HG03521 (cell line): Measurements from ENCODE around the gene MPZL2.

Source experiments
- ATAC-seq: cut with Tn5 transposase; IDR thresholded peaks from one replicate; pipeline ENCODE4 v1.9.1; 2021; ENCODE audit warnings: mild to moderate bottlenecking, moderate library complexity; ENCODE audit not compliant: unreplicated experiment

Gene MPZL2

GRCh38 chr11:118223570-118223969 is 40.5 kb downstream of the MPZL2 start:
- ATAC-seq: no peak

GRCh38 chr11:118222437-118222836 is 41.7 kb downstream of the MPZL2 start:
- ATAC-seq: no peak

- no peak for ATAC-seq
Measured at GRCh38 chr11:118221419-118221818, 42.7 kb downstream of the MPZL2 start.

GRCh38 chr11:118219732-118220131 is 44.4 kb downstream of the MPZL2 start:
- no peak for ATAC-seq

- ATAC-seq: no peak
Measured at GRCh38 chr11:118219244-118219643, 44.9 kb downstream of the MPZL2 start.

GRCh38 chr11:118217575-118217974 is 46.5 kb downstream of the MPZL2 start:
- ATAC-seq: no peak

GRCh38 chr11:118216621-118217481 is 47.2 kb downstream of the MPZL2 start:
- ATAC-seq: no peak

- ATAC-seq: no peak
Measured at GRCh38 chr11:118215765-118216164, 48.3 kb downstream of the MPZL2 start.

GRCh38 chr11:118215262-118215661 is 48.8 kb downstream of the MPZL2 start:
- no peak for ATAC-seq

GRCh38 chr11:118214210-118214914 is 49.7 kb downstream of the MPZL2 start:
- no peak for ATAC-seq

- ATAC-seq: no peak
Measured at GRCh38 chr11:118213781-118214180, 50.3 kb downstream of the MPZL2 start.

GRCh38 chr11:118213201-118213600 is 50.9 kb downstream of the MPZL2 start:
- ATAC-seq: no peak

- ATAC-seq: no peak
Measured at GRCh38 chr11:118212781-118213191, 51.3 kb downstream of the MPZL2 start.

GRCh38 chr11:118212131-118212725 is 51.9 kb downstream of the MPZL2 start:
- no peak for ATAC-seq

- no peak for ATAC-seq
Measured at GRCh38 chr11:118211006-118211405, 53.1 kb downstream of the MPZL2 start.

- no peak for ATAC-seq
Measured at GRCh38 chr11:118210323-118210722, 53.8 kb downstream of the MPZL2 start.

- no peak for ATAC-seq
Measured at GRCh38 chr11:118209033-118209432, 55.1 kb downstream of the MPZL2 start.

- ATAC-seq: no peak
Measured at GRCh38 chr11:118207079-118207478, 57.0 kb downstream of the MPZL2 start.

- ATAC-seq: no peak
Measured at GRCh38 chr11:118206391-118207031, 57.6 kb downstream of the MPZL2 start.

GRCh38 chr11:118205606-118206378 is 58.3 kb downstream of the MPZL2 start:
- no peak for ATAC-seq
